Central memory CD8-positive, alpha-beta T cell (primary cell): ENCODE results near the gene TRIM9.
"Not testable (repeated sequence)": the region's sequence is repeated elsewhere in the genome, so short reads cannot be mapped to it uniquely, and the experiment has no call there.

ENCODE experiments used
- ATAC-seq: fragments of 150-1000 bp; cut with Tn5 transposase; replicated peaks from 2 replicates; pipeline ENCODE4 v1.10.0; 2022; ENCODE audit warnings: mild to moderate bottlenecking, moderate FRiP score, moderate number of reproducible peaks; ENCODE audit not compliant: poor library complexity, severe bottlenecking; ENCODE audit errors: extremely low read depth
- DNase-seq, 2 donors: peaks; one replicate each; pipeline ENCODE4 v3.0.0; 2021; ENCODE audit warnings: low spot score in 2 of 2
- H3K27ac Mint-ChIP-seq: one replicate; pipeline ENCODE4 v1.8.0; 2022; ENCODE audit warnings: low read depth, mild to moderate bottlenecking, moderate library complexity, mixed read lengths
- H3K27me3 Mint-ChIP-seq: one replicate; pipeline ENCODE4 v1.8.0; 2022; ENCODE audit warnings: mixed read lengths
- H3K36me3 Mint-ChIP-seq: one replicate; pipeline ENCODE4 v1.8.0; 2022; ENCODE audit warnings: mild to moderate bottlenecking, moderate library complexity, mixed read lengths; ENCODE audit not compliant: insufficient read depth
- H3K4me1 Mint-ChIP-seq: one replicate; pipeline ENCODE4 v1.8.0; 2022; ENCODE audit warnings: mixed read lengths
- H3K4me3 Mint-ChIP-seq: one replicate; pipeline ENCODE4 v1.8.0; 2022; ENCODE audit warnings: mild to moderate bottlenecking, moderate library complexity, mixed read lengths
- H3K9me3 Mint-ChIP-seq: one replicate; pipeline ENCODE4 v1.8.0; 2022; ENCODE audit warnings: mixed read lengths

Gene TRIM9

GRCh38 chr14:50943261-50943942 is 151.5 kb downstream of the TRIM9 start:
- peak overlapping the region; percentile 84 for H3K4me3 Mint-ChIP-seq
- H3K9me3 Mint-ChIP-seq: no peaks in the 10 kb centered on the region
- H3K27me3 Mint-ChIP-seq: peaks cover 41% of the 10 kb centered on the region
- H3K36me3 Mint-ChIP-seq: no peaks in the 10 kb centered on the region
- peaks cover 8% of the 10 kb centered on the region for H3K4me1 Mint-ChIP-seq
- ATAC-seq (no peak), DNase-seq (no peak)
- no peak overlapping the region for H3K27ac Mint-ChIP-seq

GRCh38 chr14:50941638-50942037 is 153.3 kb downstream of the TRIM9 start:
- not testable (repeated sequence) for DNase-seq, H3K36me3 Mint-ChIP-seq, H3K4me3 Mint-ChIP-seq, H3K9me3 Mint-ChIP-seq, H3K4me1 Mint-ChIP-seq, ATAC-seq, H3K27ac Mint-ChIP-seq
- peaks cover 41% of the 10 kb centered on the region for H3K27me3 Mint-ChIP-seq

- H3K36me3 Mint-ChIP-seq: no peaks in the 10 kb centered on the region
- peaks cover 8% of the 10 kb centered on the region for H3K4me1 Mint-ChIP-seq
- no peak overlapping the region for H3K4me3 Mint-ChIP-seq
- ATAC-seq (no peak), DNase-seq (no peak)
- peaks cover 41% of the 10 kb centered on the region for H3K27me3 Mint-ChIP-seq
- no peak overlapping the region for H3K27ac Mint-ChIP-seq
- H3K9me3 Mint-ChIP-seq: no peaks in the 10 kb centered on the region
These were observed 153.8 kb downstream of the TRIM9 start for GRCh38 chr14:50941151-50941550.

GRCh38 chr14:50937800-50938199 is 157.1 kb downstream of the TRIM9 start:
- no peak for DNase-seq
- H3K27me3 Mint-ChIP-seq: peaks cover 57% of the 10 kb centered on the region
- ATAC-seq: no peak
- H3K9me3 Mint-ChIP-seq: no peaks in the 10 kb centered on the region
- no peaks in the 10 kb centered on the region for H3K4me1 Mint-ChIP-seq
- no peaks in the 10 kb centered on the region for H3K36me3 Mint-ChIP-seq
- no peak overlapping the region for H3K27ac Mint-ChIP-seq
- no peak overlapping the region for H3K4me3 Mint-ChIP-seq

GRCh38 chr14:50937325-50937724 is 157.6 kb downstream of the TRIM9 start:
- H3K27me3 Mint-ChIP-seq: peaks cover 57% of the 10 kb centered on the region
- no peak for ATAC-seq
- no peaks in the 10 kb centered on the region for H3K36me3 Mint-ChIP-seq
- no peaks in the 10 kb centered on the region for H3K4me1 Mint-ChIP-seq
- H3K4me3 Mint-ChIP-seq: no peak overlapping the region
- no peaks in the 10 kb centered on the region for H3K9me3 Mint-ChIP-seq
- no peak overlapping the region for H3K27ac Mint-ChIP-seq
- DNase-seq: no peak

- no peaks in the 10 kb centered on the region for H3K4me1 Mint-ChIP-seq
- H3K36me3 Mint-ChIP-seq: no peaks in the 10 kb centered on the region
These were observed 158.0 kb downstream of the TRIM9 start for GRCh38 chr14:50936882-50937281.

GRCh38 chr14:50936016-50936340 is 158.9 kb downstream of the TRIM9 start:
- Mint-ChIP-seq H3K27ac (no peak overlapping the region), H3K36me3 (no peaks in the 10 kb centered on the region), H3K4me3 (no peak overlapping the region), H3K27me3 (peaks cover 57% of the 10 kb centered on the region), H3K4me1 (no peaks in the 10 kb centered on the region), H3K9me3 (no peaks in the 10 kb centered on the region)
- no peak for DNase-seq
- no peak for ATAC-seq

More at GRCh38 chr14:50936882-50937281, 158.0 kb downstream of the TRIM9 start:
- DNase-seq (no peak), ATAC-seq (no peak)
- H3K27me3 Mint-ChIP-seq: peaks cover 57% of the 10 kb centered on the region
- H3K9me3 Mint-ChIP-seq: no peaks in the 10 kb centered on the region
- H3K4me3 Mint-ChIP-seq: no peak overlapping the region
- no peak overlapping the region for H3K27ac Mint-ChIP-seq

GRCh38 chr14:50935126-50936015 is 159.5 kb downstream of the TRIM9 start:
- no peaks in the 10 kb centered on the region for H3K36me3 Mint-ChIP-seq
- ATAC-seq: no peak
- H3K27me3 Mint-ChIP-seq: peaks cover 57% of the 10 kb centered on the region
- no peak overlapping the region for H3K27ac Mint-ChIP-seq
- no peak overlapping the region for H3K4me3 Mint-ChIP-seq
- no peaks in the 10 kb centered on the region for H3K9me3 Mint-ChIP-seq
- no peaks in the 10 kb centered on the region for H3K4me1 Mint-ChIP-seq
- no peak for DNase-seq

- Mint-ChIP-seq H3K36me3 (no peaks in the 10 kb centered on the region), H3K4me1 (no peaks in the 10 kb centered on the region), H3K27me3 (peaks cover 66% of the 10 kb centered on the region), H3K27ac (no peak overlapping the region), H3K9me3 (no peaks in the 10 kb centered on the region), H3K4me3 (no peak overlapping the region)
- no peak for DNase-seq
- ATAC-seq: no peak
These were observed 162.1 kb downstream of the TRIM9 start for GRCh38 chr14:50932592-50933495.

- no peaks in the 10 kb centered on the region for H3K4me1 Mint-ChIP-seq
- no peaks in the 10 kb centered on the region for H3K9me3 Mint-ChIP-seq
- ATAC-seq: no peak
- no peaks in the 10 kb centered on the region for H3K36me3 Mint-ChIP-seq
- DNase-seq: no peak
- H3K4me3 Mint-ChIP-seq: no peak overlapping the region
- peaks cover 73% of the 10 kb centered on the region for H3K27me3 Mint-ChIP-seq
- no peak overlapping the region for H3K27ac Mint-ChIP-seq
These were observed 162.7 kb downstream of the TRIM9 start for GRCh38 chr14:50932156-50932555.

GRCh38 chr14:50931559-50931958 is 163.3 kb downstream of the TRIM9 start:
- Mint-ChIP-seq H3K4me1 (no peaks in the 10 kb centered on the region), H3K36me3 (no peaks in the 10 kb centered on the region), H3K9me3 (no peaks in the 10 kb centered on the region), H3K4me3 (no peak overlapping the region), H3K27ac (no peak overlapping the region), H3K27me3 (peaks cover 74% of the 10 kb centered on the region)
- DNase-seq (no peak), ATAC-seq (no peak)

- Mint-ChIP-seq H3K27me3 (peaks cover 64% of the 10 kb centered on the region), H3K9me3 (no peaks in the 10 kb centered on the region), H3K27ac (no peak overlapping the region), H3K4me1 (no peaks in the 10 kb centered on the region), H3K36me3 (no peaks in the 10 kb centered on the region), H3K4me3 (no peak overlapping the region)
- no peak for ATAC-seq
- no peak for DNase-seq
These were observed 165.4 kb downstream of the TRIM9 start for GRCh38 chr14:50929506-50929905.
